KOPT-K1 (cell line): Measurements from ENCODE around the gene GNAT2.

Source experiments
- H3K27ac ChIP-seq: fragments of 200-600 bp; sonication (generic); 2 replicates; pipeline ENCODE4 v1.5.1; 2016; ENCODE audit warnings: antibody characterized with exemption, mild to moderate bottlenecking, low read depth, low read length; ENCODE audit not compliant: poor library complexity, severe bottlenecking
- H3K36me3 ChIP-seq: fragments of 200-600 bp; sonication (generic); 2 replicates; pipeline ENCODE4 v1.5.1; 2017; ENCODE audit warnings: antibody characterized with exemption, mild to moderate bottlenecking, low read length, moderate library complexity; ENCODE audit not compliant: insufficient read depth
- H3K9me3 ChIP-seq: fragments of 200-600 bp; sonication (generic); 2 replicates; pipeline ENCODE4 v1.5.1; 2017; ENCODE audit warnings: antibody characterized with exemption, low read length, mild to moderate bottlenecking; ENCODE audit not compliant: insufficient read depth, poor library complexity, severe bottlenecking

GNAT2 gene

GRCh38 chr1:109611308-109611990 lies 8.0 kb downstream of the GNAT2 start:
- no peaks in the 10 kb centered on the region for H3K36me3 ChIP-seq
- H3K9me3 ChIP-seq: no peaks in the 10 kb centered on the region
- H3K27ac ChIP-seq: no peak overlapping the region

DNA sequence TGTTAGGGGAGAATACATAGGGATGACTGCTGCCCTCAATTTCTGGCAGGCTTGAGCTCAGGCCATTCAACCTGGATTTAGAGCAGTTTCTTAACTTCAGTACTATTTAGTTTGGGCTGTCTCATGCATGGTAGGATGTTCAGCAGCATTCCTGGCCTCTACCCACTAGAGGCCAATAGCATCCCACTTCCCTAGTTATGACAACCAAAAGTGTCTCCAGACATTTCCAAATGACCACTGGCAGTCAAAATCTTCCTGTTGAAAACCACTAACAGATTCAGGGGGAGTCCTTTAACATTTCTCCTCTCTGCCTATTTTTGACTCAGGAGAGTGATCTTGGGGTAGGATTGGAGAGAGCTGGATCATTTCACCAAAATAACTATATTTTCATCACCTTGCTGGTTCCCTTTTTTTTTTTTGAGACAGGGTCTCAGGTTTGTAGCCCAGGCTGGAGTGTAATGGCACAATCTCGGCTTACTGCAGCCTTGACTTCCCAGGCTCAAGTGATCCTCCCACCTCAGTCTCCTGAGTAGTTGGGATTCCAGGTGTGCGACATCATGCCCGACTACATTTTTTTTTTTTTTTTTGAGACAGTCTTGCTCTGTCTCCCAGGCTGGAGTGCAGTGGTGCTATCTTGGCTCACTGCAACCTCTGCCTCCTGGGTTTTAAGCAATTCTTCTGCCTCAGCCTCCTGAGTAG lies 8.7 kb downstream of the GNAT2 start:
- Histone ChIP-seq H3K9me3 (no peaks in the 10 kb centered on the region), H3K36me3 (no peaks in the 10 kb centered on the region), H3K27ac (no peak overlapping the region)

GRCh38 chr1:109609881-109610280 lies 9.5 kb downstream of the GNAT2 start:
- H3K9me3 ChIP-seq: no peaks in the 10 kb centered on the region
- H3K27ac ChIP-seq: no peak overlapping the region
- no peaks in the 10 kb centered on the region for H3K36me3 ChIP-seq

DNA sequence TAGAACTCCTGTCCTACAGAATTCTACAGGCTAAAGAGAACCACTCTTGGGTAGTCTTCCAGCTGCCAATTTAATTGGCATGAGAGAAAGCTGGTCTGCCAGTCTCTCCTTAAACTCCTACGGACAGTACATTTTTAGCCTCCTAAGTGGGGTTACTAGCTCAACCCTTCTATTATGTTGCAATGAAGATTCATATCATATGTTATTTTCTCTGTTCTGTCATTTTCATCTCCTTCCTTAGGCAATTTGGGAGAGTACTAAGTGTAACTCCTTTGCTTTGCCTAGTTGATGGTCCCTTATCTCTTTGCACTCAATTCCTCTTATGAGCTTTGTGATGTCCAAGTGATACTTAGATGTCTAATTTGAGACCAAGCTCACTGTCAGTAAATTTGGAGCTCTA lies 14.0 kb downstream of the GNAT2 start:
- no peaks in the 10 kb centered on the region for H3K9me3 ChIP-seq
- no peak overlapping the region for H3K27ac ChIP-seq
- H3K36me3 ChIP-seq: no peaks in the 10 kb centered on the region

DNA sequence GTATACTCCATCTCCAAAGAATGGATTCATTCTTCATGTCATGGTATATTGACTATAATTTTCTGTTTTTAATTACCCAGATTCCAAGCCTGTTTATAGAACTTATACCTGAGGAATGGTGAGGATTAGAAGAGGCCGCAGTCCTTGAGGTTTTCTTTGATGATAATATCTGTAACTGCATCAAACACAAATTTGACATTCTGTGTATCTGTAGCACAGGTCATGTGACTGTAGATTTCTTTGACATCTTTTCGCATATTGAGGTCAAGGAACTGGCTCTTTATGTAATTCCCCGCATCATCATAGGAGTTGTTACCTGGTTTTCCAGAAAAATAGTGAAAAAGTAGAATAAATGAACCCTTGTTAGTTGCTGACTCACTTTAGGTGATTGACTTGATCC lies 16.2 kb downstream of the GNAT2 start:
- Histone ChIP-seq H3K36me3 (peaks cover 5% of the 10 kb centered on the region), H3K9me3 (no peaks in the 10 kb centered on the region), H3K27ac (no peak overlapping the region)

DNA sequence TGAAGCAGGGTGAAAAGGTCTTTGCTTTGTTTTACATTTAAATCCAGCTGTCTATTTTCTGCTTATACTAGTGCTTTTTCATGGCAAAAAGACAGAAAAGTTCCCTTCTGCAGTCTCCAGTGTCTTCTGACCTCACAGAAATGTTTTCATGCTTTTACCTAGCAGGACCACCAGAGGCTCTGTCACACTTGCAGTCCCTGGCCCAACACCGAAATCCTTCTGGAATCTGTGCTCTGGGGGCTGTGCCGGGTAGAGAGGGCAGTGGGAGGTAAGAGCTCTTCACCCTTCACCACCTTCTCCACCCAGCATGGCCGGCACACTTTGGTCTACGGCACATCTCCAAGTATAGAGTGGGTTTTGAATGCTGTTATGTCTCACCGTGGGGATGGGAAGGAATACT lies 20.8 kb downstream of the GNAT2 start:
- Histone ChIP-seq H3K36me3 (peaks cover 42% of the 10 kb centered on the region), H3K9me3 (no peaks in the 10 kb centered on the region), H3K27ac (no peak overlapping the region)

- Histone ChIP-seq H3K9me3 (no peaks in the 10 kb centered on the region), H3K36me3 (peaks cover 47% of the 10 kb centered on the region), H3K27ac (no peak overlapping the region)
These were observed 21.3 kb downstream of the GNAT2 start for GRCh38 chr1:109598156-109598555.

- Histone ChIP-seq H3K9me3 (no peaks in the 10 kb centered on the region), H3K36me3 (peaks cover 73% of the 10 kb centered on the region)
These were observed 23.9 kb downstream of the GNAT2 start for GRCh38 chr1:109595531-109595930.

GRCh38 chr1:109592916-109593315 lies 26.5 kb downstream of the GNAT2 start:
- Histone ChIP-seq H3K9me3 (no peaks in the 10 kb centered on the region), H3K27ac (no peak overlapping the region), H3K36me3 (peaks cover 94% of the 10 kb centered on the region)

More at GRCh38 chr1:109595531-109595930, 23.9 kb downstream of the GNAT2 start:
- H3K27ac ChIP-seq: no peak overlapping the region

- peaks cover 100% of the 10 kb centered on the region for H3K36me3 ChIP-seq
- H3K9me3 ChIP-seq: no peaks in the 10 kb centered on the region
- H3K27ac ChIP-seq: no peak overlapping the region
These were observed 29.7 kb downstream of the GNAT2 start for GRCh38 chr1:109589679-109590078.

GRCh38 chr1:109589177-109589576 lies 30.2 kb downstream of the GNAT2 start:
- Histone ChIP-seq H3K36me3 (peaks cover 100% of the 10 kb centered on the region), H3K27ac (no peak overlapping the region), H3K9me3 (no peaks in the 10 kb centered on the region)

- Histone ChIP-seq H3K27ac (no peak overlapping the region), H3K36me3 (peaks cover 98% of the 10 kb centered on the region), H3K9me3 (no peaks in the 10 kb centered on the region)
These were observed 33.4 kb downstream of the GNAT2 start for GRCh38 chr1:109586055-109586454.

DNA sequence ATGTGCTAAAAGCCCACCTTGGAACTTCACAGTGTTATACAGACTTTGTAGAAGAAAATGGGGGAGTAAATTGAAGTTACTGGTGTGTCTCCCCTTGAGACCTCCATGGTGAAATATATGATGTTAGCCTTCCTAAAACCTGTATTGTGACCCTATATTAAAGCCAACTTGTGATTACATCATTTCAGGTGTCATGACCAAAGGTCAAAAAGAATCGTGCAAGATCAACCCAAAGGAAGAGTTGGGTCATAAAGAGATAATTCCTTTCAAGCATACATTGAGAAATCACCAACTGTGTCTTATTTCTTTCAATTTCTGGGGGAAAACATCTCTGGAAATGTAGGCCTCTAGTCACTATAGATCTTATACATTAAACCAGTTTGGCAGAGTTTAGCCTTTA lies 34.6 kb downstream of the GNAT2 start:
- H3K9me3 ChIP-seq: no peaks in the 10 kb centered on the region
- H3K27ac ChIP-seq: no peak overlapping the region
- peaks cover 98% of the 10 kb centered on the region for H3K36me3 ChIP-seq

GRCh38 chr1:109582021-109582420 lies 37.4 kb downstream of the GNAT2 start:
- Histone ChIP-seq H3K27ac (no peak overlapping the region), H3K36me3 (peaks cover 90% of the 10 kb centered on the region), H3K9me3 (no peaks in the 10 kb centered on the region)

DNA sequence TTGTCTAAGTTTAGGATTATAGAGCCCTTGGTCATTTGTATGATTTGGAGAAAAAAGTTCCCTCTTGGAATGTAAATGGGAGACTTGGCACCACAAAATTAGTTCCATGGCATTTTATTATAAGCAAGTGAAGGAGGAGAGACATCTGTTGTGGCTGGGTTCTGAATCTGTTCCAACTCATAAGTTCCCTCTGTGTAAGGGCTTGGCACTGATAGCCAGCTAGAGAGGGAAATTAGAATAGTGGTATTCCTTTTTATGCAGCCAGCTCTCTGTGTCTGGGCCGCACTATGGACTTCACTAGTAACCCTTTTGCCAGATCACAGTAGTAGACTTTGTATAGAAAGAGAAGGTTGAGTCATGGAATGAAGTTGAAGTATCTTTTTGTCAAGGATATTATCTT lies 39.9 kb downstream of the GNAT2 start:
- H3K36me3 ChIP-seq: peaks cover 90% of the 10 kb centered on the region
- no peaks in the 10 kb centered on the region for H3K9me3 ChIP-seq
- no peak overlapping the region for H3K27ac ChIP-seq

GRCh38 chr1:109578947-109579443 lies 40.4 kb downstream of the GNAT2 start:
- Histone ChIP-seq H3K36me3 (peaks cover 86% of the 10 kb centered on the region), H3K27ac (no peak overlapping the region), H3K9me3 (no peaks in the 10 kb centered on the region)
